DLD1 (cell line): ENCODE results near the gene PRKG1.
"Not testable (repeated sequence)": the region's sequence is repeated elsewhere in the genome, so short reads cannot be mapped to it uniquely, and the experiment has no call there.

Experiments used
- in situ Hi-C: cut with HindIII; loops from 2 replicates; pipeline ENCODE4 v1.10.0; 2017; ENCODE audit warnings: low sequenced_read_pairs

The PRKG1 gene

GRCh38 chr10:51112013-51112412, 37.7 kb downstream of the PRKG1 start:
- in situ Hi-C loops, result no loop called here

- in situ Hi-C loops, result no loop called here
These were observed 38.7 kb downstream of the PRKG1 start for GRCh38 chr10:51113007-51113406.

GRCh38 chr10:51117053-51117660, 42.9 kb downstream of the PRKG1 start:
- in situ Hi-C loops, result no loop called here

GRCh38 chr10:51117794-51118193, 43.5 kb downstream of the PRKG1 start:
- in situ Hi-C loops, result no loop called here

GRCh38 chr10:51119441-51119840, 45.2 kb downstream of the PRKG1 start:
- in situ Hi-C loops, result no loop called here

GRCh38 chr10:51121861-51122260, 47.6 kb downstream of the PRKG1 start:
- in situ Hi-C loops, result no loop called here

- in situ Hi-C loops, result no loop called here
These were observed 50.6 kb downstream of the PRKG1 start for GRCh38 chr10:51124852-51125251.

- in situ Hi-C loops, result no loop called here
These were observed 51.2 kb downstream of the PRKG1 start for GRCh38 chr10:51125518-51125917.

- in situ Hi-C loops, result no loop called here
These were observed 55.8 kb downstream of the PRKG1 start for GRCh38 chr10:51129946-51130544.

- in situ Hi-C loops, result no loop called here
These were observed 63.7 kb downstream of the PRKG1 start for GRCh38 chr10:51137756-51138529.

GRCh38 chr10:51139176-51139575, 64.9 kb downstream of the PRKG1 start:
- in situ Hi-C loops, result no loop called here

- in situ Hi-C loops, result no loop called here
These were observed 66.7 kb downstream of the PRKG1 start for GRCh38 chr10:51141010-51141409.

- in situ Hi-C loops, result no loop called here
These were observed 70.0 kb downstream of the PRKG1 start for GRCh38 chr10:51144161-51144781.

GRCh38 chr10:51145375-51145774, 71.1 kb downstream of the PRKG1 start:
- in situ Hi-C loops, result no loop called here

GRCh38 chr10:51147644-51148399, 73.5 kb downstream of the PRKG1 start:
- in situ Hi-C loops, result no loop called here

GRCh38 chr10:51156926-51157325, 82.6 kb downstream of the PRKG1 start:
- in situ Hi-C loops, result no loop called here

GRCh38 chr10:51158832-51159231, 84.5 kb downstream of the PRKG1 start:
- in situ Hi-C loops, result no loop called here

GRCh38 chr10:51159841-51160240, 85.6 kb downstream of the PRKG1 start:
- in situ Hi-C loops, result no loop called here

- in situ Hi-C loops, result no loop called here
These were observed 87.7 kb downstream of the PRKG1 start for GRCh38 chr10:51162002-51162401.

GRCh38 chr10:51163380-51164049, 89.2 kb downstream of the PRKG1 start:
- in situ Hi-C loops, result not testable (repeated sequence)
